GM12891 (cell line): ENCODE results near the gene OR6B2.

Experiments
- DNase-seq: peaks from one replicate; pipeline ENCODE4 v3.0.0; 2011; ENCODE audit warnings: low spot score; ENCODE audit not compliant: insufficient read length
- FAIRE-seq: peaks from 2 replicates; lab custom pipeline; 2011; peaks lifted over from hg19 to GRCh38; lab: Jason Lieb, UNC
- PAX5 ChIP-seq: IDR thresholded peaks from 2 replicates; pipeline ENCODE4 v1.6.1; 2011; ENCODE audit warnings: low read length, moderate library complexity, mild to moderate bottlenecking; ENCODE audit not compliant: insufficient read depth, severe bottlenecking
- POLR2A ChIP-seq: IDR thresholded peaks from 2 replicates; pipeline ENCODE4 v1.6.1; 2011; ENCODE audit warnings: low read depth, low read length, control low read depth
- POLR2AphosphoS5 ChIP-seq: IDR thresholded peaks from 2 replicates; pipeline ENCODE4 v1.6.1; 2011; ENCODE audit warnings: low read depth, low read length, control low read depth
- POU2F2 ChIP-seq: IDR thresholded peaks from 2 replicates; pipeline ENCODE4 v1.6.1; 2011; ENCODE audit warnings: low read depth, mild to moderate bottlenecking, control low read depth, low read length, moderate library complexity
- SPI1 ChIP-seq: IDR thresholded peaks from 2 replicates; pipeline ENCODE4 v1.6.1; 2011; ENCODE audit warnings: low read depth, low read length, control low read depth
- TAF1 ChIP-seq: IDR thresholded peaks from 2 replicates; pipeline ENCODE4 v1.6.1; 2011; ENCODE audit warnings: low read depth, low read length, control low read depth

OR6B2 gene

GRCh38 chr2:240042740-240043139 is 12.5 kb upstream of the OR6B2 start:
- no peak for DNase-seq
- TF ChIP-seq PAX5 (no peak), POU2F2 (no peak), POLR2A (no peak), POLR2AphosphoS5 (no peak), SPI1 (no peak), TAF1 (no peak)
- FAIRE-seq: no peak

GRCh38 chr2:240041363-240041762 is 11.1 kb upstream of the OR6B2 start:
- DNase-seq: no peak
- TF ChIP-seq TAF1 (no peak), POLR2AphosphoS5 (no peak), SPI1 (no peak), POU2F2 (no peak), PAX5 (no peak), POLR2A (no peak)
- no peak for FAIRE-seq

- no peak for TF ChIP-seq PAX5
- no peak for TF ChIP-seq SPI1
- no peak for TF ChIP-seq POLR2A
- no peak for TF ChIP-seq POU2F2
- TF ChIP-seq TAF1: no peak
- no peak for TF ChIP-seq POLR2AphosphoS5
- FAIRE-seq: no peak
These were observed 7.1 kb upstream of the OR6B2 start for GRCh38 chr2:240037358-240037757.

GRCh38 chr2:240033330-240033678 is 3.1 kb upstream of the OR6B2 start:
- DNase-seq (no peak), FAIRE-seq (no peak)

More at GRCh38 chr2:240037358-240037757, 7.1 kb upstream of the OR6B2 start:
- DNase-seq: no peak

GRCh38 chr2:240032406-240033329 is 2.4 kb upstream of the OR6B2 start:
- no peak for FAIRE-seq
- TF ChIP-seq SPI1 (no peak), TAF1 (no peak), PAX5 (no peak), POLR2A (no peak), POU2F2 (no peak), POLR2AphosphoS5 (no peak)
- no peak for DNase-seq

More at GRCh38 chr2:240033330-240033678, 3.1 kb upstream of the OR6B2 start:
- no peak for TF ChIP-seq POLR2A
- no peak for TF ChIP-seq POLR2AphosphoS5
- TF ChIP-seq TAF1: no peak
- no peak for TF ChIP-seq PAX5
- TF ChIP-seq POU2F2: no peak
- TF ChIP-seq SPI1: no peak

GRCh38 chr2:240024766-240025165 is 5.5 kb downstream of the OR6B2 start:
- FAIRE-seq (peak; percentile 63), DNase-seq (peak; percentile 27)
- TF ChIP-seq TAF1: no peak
- no peak for TF ChIP-seq SPI1
- no peak for TF ChIP-seq POLR2AphosphoS5
- TF ChIP-seq POLR2A: no peak
- TF ChIP-seq PAX5: no peak
- no peak for TF ChIP-seq POU2F2

GRCh38 chr2:240023792-240024191 is 6.4 kb downstream of the OR6B2 start:
- DNase-seq (no peak), FAIRE-seq (no peak)
- TF ChIP-seq SPI1 (no peak), POU2F2 (no peak), POLR2AphosphoS5 (no peak), TAF1 (no peak), POLR2A (no peak), PAX5 (no peak)

- peak; percentile 54 for FAIRE-seq
- peak; percentile 58 for DNase-seq
- no peak for TF ChIP-seq POLR2AphosphoS5
- no peak for TF ChIP-seq PAX5
- no peak for TF ChIP-seq POU2F2
- TF ChIP-seq POLR2A: no peak
- TF ChIP-seq TAF1: no peak
- no peak for TF ChIP-seq SPI1
These were observed 8.6 kb downstream of the OR6B2 start for GRCh38 chr2:240021488-240022104.

GRCh38 chr2:240018071-240018750 is 12.0 kb downstream of the OR6B2 start:
- no peak for FAIRE-seq
- no peak for DNase-seq

More at GRCh38 chr2:240018071-240018750, 12.0 kb downstream of the OR6B2 start:
- TF ChIP-seq PAX5 (no peak), SPI1 (no peak), POLR2A (no peak), POU2F2 (no peak)
